ENCODE results near the gene TXNRD2.

TXNRD2 gene

GRCh38 chr22:19965771-19966709 lies 24.4 kb upstream of the TXNRD2 start:
- DNase-seq, result no peak

- DNase-seq, result no peak
Measured at GRCh38 chr22:19964701-19965386, 23.2 kb upstream of the TXNRD2 start.

GRCh38 chr22:19963863-19964642 lies 22.4 kb upstream of the TXNRD2 start:
- DNase-seq, result no peak

GRCh38 chr22:19962909-19963806 lies 21.5 kb upstream of the TXNRD2 start:
- peak; percentile 35 for DNase-seq

GRCh38 chr22:19962246-19962908 lies 20.8 kb upstream of the TXNRD2 start:
- DNase-seq, result peak; percentile 76

- no peak for DNase-seq
Measured at GRCh38 chr22:19961868-19962245, 20.2 kb upstream of the TXNRD2 start.

- DNase-seq, result no peak
Measured at GRCh38 chr22:19961201-19961580, 19.6 kb upstream of the TXNRD2 start.

GRCh38 chr22:19960491-19961200 lies 19.0 kb upstream of the TXNRD2 start:
- DNase-seq, result no peak

- DNase-seq, result no peak
Measured at GRCh38 chr22:19959587-19960490, 18.2 kb upstream of the TXNRD2 start.

- peak; percentile 69 for DNase-seq
Measured at GRCh38 chr22:19959043-19959586, 17.5 kb upstream of the TXNRD2 start.

GRCh38 chr22:19958083-19959042 lies 16.7 kb upstream of the TXNRD2 start:
- DNase-seq, result no peak

- no peak for DNase-seq
Measured at GRCh38 chr22:19957445-19957844, 15.8 kb upstream of the TXNRD2 start.

- no peak for DNase-seq
Measured at GRCh38 chr22:19955241-19956128, 13.9 kb upstream of the TXNRD2 start.

GRCh38 chr22:19951346-19951745 lies 9.7 kb upstream of the TXNRD2 start:
- no peak for DNase-seq

GRCh38 chr22:19948057-19948760 lies 6.6 kb upstream of the TXNRD2 start:
- no peak for DNase-seq
